GM12891 (cell line): ENCODE data around the gene NPTXR.
"Not testable (repeated sequence)": the region's sequence is repeated elsewhere in the genome, so short reads cannot be mapped to it uniquely, and the experiment has no call there.

ENCODE experiments used
- POLR2A ChIP-seq: IDR thresholded peaks from 2 replicates; pipeline ENCODE4 v1.6.1; 2011; ENCODE audit warnings: low read depth, low read length, control low read depth
- SPI1 ChIP-seq: IDR thresholded peaks from 2 replicates; pipeline ENCODE4 v1.6.1; 2011; ENCODE audit warnings: low read depth, low read length, control low read depth

DNA sequence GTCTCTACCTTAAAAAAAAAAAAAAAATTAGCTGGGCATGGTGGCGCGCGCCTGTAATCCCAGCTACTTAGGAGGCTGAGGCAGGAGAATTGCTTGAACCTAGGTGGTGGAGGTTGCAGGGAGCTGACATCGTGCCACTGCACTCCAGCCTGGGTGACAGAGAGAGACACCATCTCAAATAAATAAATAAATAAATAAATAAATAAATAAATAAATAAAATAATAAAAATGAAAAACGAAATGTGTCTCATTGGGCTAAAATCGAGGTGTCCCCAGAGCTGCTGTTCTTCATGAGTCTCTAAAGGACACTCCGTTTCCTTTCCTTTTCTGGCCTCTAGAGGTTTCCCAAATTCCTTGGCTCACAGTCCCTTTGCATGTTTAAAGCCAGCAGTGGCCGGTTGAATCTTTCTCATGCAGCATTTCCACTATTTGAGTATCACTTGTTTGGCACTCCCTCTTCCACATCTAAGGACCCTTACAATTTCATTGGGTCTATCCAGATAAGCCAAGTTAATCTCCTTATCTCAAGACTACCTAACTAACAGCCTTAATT lies 38.7 kb downstream of the NPTXR start:
- not testable (repeated sequence) for TF ChIP-seq POLR2A, SPI1
